Lower leg skin (tissue), 4 donors: ENCODE results near the gene LELP1. TPM values are rescaled to one million over a fixed set of nuclear protein-coding genes. Genes with fewer than 3 reads are reported as not detected.
"Not testable (repeated sequence)": the region's sequence is repeated elsewhere in the genome, so short reads cannot be mapped to it uniquely, and the experiment has no call there.

Experiments
- DNase-seq, 2 donors: peaks; one replicate each; pipeline ENCODE4 v3.0.0-alpha.2; 2019; ENCODE audit warnings: low spot score in 2 of 2
- H3K4me3 ChIP-seq: fragments of 200-600 bp; sonication (generic); 2 replicates; pipeline ENCODE4 v1.5.1; 2017; ENCODE audit warnings: mild to moderate bottlenecking, low read depth; ENCODE audit not compliant: poor library complexity, severe bottlenecking
- CTCF ChIP-seq, 3 donors: fragments of 450-650 bp; IDR thresholded peaks; one replicate each; pipeline ENCODE4 v1.5.1; 2016; ENCODE audit warnings: antibody characterized with exemption in 3 of 3, mild to moderate bottlenecking in 3 of 3, moderate library complexity in 2 of 3
- POLR2A ChIP-seq, 2 donors: fragments of 450-650 bp; IDR thresholded peaks; one replicate each; pipeline ENCODE4 v1.6.1; 2016 to 2017; ENCODE audit warnings: antibody characterized with exemption in 2 of 2, mild to moderate bottlenecking in 1 of 2, moderate library complexity in 1 of 2
- WGBS, 2 donors: methylation state at CpG; one replicate each; pipeline ENCODE4 v1.1.5; 2018; 5-methylcytosine and 5-hydroxymethylcytosine counted together
- intact Hi-C: fragments of 100-400 bp; cut with DNase I; formaldehyde crosslinking; loops from one replicate; pipeline ENCODE4 v1.15.0; 2023; ENCODE audit warnings: low total_unique reads
- total RNA-seq, 4 donors: library from RNA; depleted of rRNA; stranded (reverse); fragments of >200 nt; gene quantifications; one replicate each; pipeline ENCODE4 v1.1.0, GENCODE V29; 2016

LELP1 gene
- total RNA-seq = not detected

DNA sequence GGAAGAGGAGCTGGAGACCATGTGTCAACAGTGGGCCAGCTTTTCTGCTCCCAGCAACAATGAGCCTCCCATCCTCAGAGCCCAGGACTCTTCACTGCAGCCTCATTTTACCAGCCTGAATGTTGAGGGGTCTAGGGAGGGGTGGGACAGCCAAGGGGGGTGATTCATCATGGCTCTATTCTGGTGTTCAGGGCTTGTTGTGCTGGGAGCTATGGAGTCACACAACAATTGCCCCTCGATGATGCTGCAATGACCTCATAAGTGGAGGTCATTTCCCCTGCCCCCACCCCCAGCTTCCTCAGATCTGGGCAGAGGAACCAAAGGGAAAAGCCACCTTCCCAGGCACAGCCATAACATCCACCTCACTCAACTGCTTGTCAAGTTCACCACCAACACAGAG, at the start of gene LELP1:
Gene LELP1 (plus strand): TSS at position 301 of the 400 bp plus-strand sequence. CDS start 1,278 bp downstream, outside the sequence.
- no peak for TF ChIP-seq POLR2A (IDR thresholded peaks at IDR 0.05)
- no peak for TF ChIP-seq CTCF (IDR thresholded peaks at IDR 0.05)
- intact Hi-C loops = no loop called here
- no peak for DNase-seq
- 58 to 71% methylated on average over 1 of the region's 1 CpG for WGBS, 2 donors
- no peak within 1 kb of the TSS for H3K4me3 ChIP-seq

DNA sequence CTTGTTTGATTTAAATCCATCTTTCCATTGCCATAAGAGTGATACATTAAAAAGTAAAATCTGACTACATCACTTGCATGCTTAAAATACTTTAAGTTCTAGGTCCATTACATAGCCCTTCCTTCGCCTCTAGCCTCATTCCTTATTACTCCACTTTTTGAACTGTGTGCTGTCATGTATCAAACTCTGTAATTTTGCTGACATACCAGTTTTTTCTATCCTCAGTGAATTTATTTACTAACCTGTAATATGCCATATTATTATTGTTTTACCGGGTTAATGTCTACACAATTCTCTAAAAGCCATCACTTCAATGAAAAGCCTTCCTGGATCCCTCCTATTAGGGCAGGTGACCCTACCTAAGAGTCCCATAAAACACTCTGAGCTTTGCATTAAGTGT, 47.7 kb upstream of the LELP1 start:
- TF ChIP-seq POLR2A (IDR thresholded peaks at IDR 0.05) (no peak), CTCF (IDR thresholded peaks at IDR 0.05) (no peak)
- intact Hi-C loops = no loop called here
- 53 to 76% methylated on average over 2 of the region's 2 CpGs for WGBS, 2 donors
- no peak overlapping the region for H3K4me3 ChIP-seq
- no peak for DNase-seq

GRCh38 chr1:153168686-153169085, 34.5 kb upstream of the LELP1 start:
- intact Hi-C loops = no loop called here
- no peak for DNase-seq
- no peak for TF ChIP-seq CTCF (IDR thresholded peaks at IDR 0.05)
- TF ChIP-seq POLR2A (IDR thresholded peaks at IDR 0.05) = no peak
- H3K4me3 ChIP-seq = no peak overlapping the region
- 73 to 83% methylated on average over 2 of the region's 2 CpGs for WGBS, 2 donors

DNA sequence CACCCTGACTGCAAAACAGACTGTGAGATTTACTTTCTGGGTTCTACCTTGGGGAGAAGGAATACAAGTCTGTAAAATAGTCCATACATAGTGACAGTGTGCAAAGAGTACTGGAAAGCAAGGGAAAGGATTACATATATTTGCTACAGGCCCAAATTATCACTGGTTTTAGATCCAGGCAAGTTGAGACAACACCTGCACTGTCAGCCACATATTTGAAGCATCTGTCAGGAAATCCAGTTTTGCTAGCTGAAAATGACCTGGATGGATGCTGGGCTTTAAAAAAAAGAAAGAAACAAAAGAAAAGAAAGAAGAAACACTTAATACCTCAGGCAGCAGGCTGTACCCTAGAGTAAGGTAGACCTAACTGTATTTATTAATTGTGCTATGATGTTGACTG, 28.6 kb upstream of the LELP1 start:
- H3K4me3 ChIP-seq = no peak overlapping the region
- no peak for DNase-seq
- TF ChIP-seq POLR2A (IDR thresholded peaks at IDR 0.05) (no peak), CTCF (IDR thresholded peaks at IDR 0.05) (no peak)
- intact Hi-C loops = no loop called here

GRCh38 chr1:153178922-153179321, 24.3 kb upstream of the LELP1 start:
- TF ChIP-seq CTCF (IDR thresholded peaks at IDR 0.05) (no peak), POLR2A (IDR thresholded peaks at IDR 0.05) (no peak)
- H3K4me3 ChIP-seq = no peak overlapping the region
- DNase-seq = no peak
- intact Hi-C loops = no loop called here

GRCh38 chr1:153180556-153180955, 22.7 kb upstream of the LELP1 start:
- intact Hi-C loops = no loop called here
- no peak for DNase-seq
- no peak for TF ChIP-seq CTCF (IDR thresholded peaks at IDR 0.05)
- TF ChIP-seq POLR2A (IDR thresholded peaks at IDR 0.05) = no peak
- H3K4me3 ChIP-seq = no peak overlapping the region
- WGBS, 2 donors = 60 to 64% methylated on average over 4 of the region's 4 CpGs

DNA sequence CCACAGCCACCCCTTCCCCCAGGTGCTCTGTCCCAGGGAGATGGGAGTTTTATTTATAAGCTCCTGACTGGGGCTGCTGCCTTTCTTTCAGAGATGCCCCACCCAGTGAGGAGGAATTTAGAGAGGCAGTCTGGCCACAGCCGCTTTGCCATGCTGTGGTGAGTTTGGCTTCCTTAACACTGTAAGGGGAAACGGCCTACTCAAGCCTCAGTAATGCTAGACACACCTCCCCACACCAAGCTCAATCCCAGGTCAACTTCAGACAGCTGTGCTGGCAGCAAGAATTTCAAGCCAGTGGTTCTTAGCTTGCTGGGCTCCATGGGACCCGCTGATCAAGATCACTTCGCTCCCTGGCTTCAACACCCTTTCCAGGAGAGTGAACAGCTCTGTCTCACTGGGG, 14.9 kb upstream of the LELP1 start:
- WGBS, 2 donors = 87 to 89% methylated on average over 4 of the region's 4 CpGs
- DNase-seq, H3K4me3 ChIP-seq, intact Hi-C loops: not testable (repeated sequence)
